MM.1S (cell line): Measurements from ENCODE around the gene CPLX4.

ENCODE experiments used
- DNase-seq: peaks from one replicate; pipeline ENCODE4 v3.0.0-alpha.2; 2015
- H2AFZ ChIP-seq: fragments of 300-600 bp; sonication (generic); 2 replicates; pipeline ENCODE4 v1.6.0; 2016; ENCODE audit warnings: antibody characterized with exemption, low read length
- H3F3A ChIP-seq: fragments of 300-600 bp; sonication (generic); 2 replicates; pipeline ENCODE4 v1.6.1; 2016; ENCODE audit warnings: mild to moderate bottlenecking, antibody characterized with exemption, low read length, moderate library complexity, mixed read lengths; ENCODE audit not compliant: insufficient read depth
- H3K27ac ChIP-seq: fragments of 300-600 bp; sonication (generic); 2 replicates; pipeline ENCODE4 v1.5.1; 2016; ENCODE audit warnings: mild to moderate bottlenecking, low read length
- H3K27me3 ChIP-seq: fragments of 300-600 bp; sonication (generic); replicated peaks from 2 replicates; pipeline ENCODE4 v1.6.0; 2016; ENCODE audit warnings: low read length; ENCODE audit not compliant: insufficient read depth
- H3K36me3 ChIP-seq: fragments of 300-600 bp; sonication (generic); replicated peaks from 2 replicates; pipeline ENCODE4 v1.6.1; 2016; ENCODE audit warnings: mild to moderate bottlenecking, low read length, mixed read lengths; ENCODE audit not compliant: insufficient read depth
- H3K4me1 ChIP-seq: fragments of 300-600 bp; sonication (generic); 2 replicates; pipeline ENCODE4 v1.6.1; 2016; ENCODE audit warnings: low read length, mixed read lengths
- H3K4me2 ChIP-seq: fragments of 300-600 bp; sonication (generic); 2 replicates; pipeline ENCODE4 v1.6.0; 2016; ENCODE audit warnings: low read depth, low read length
- H3K4me3 ChIP-seq: fragments of 300-600 bp; sonication (generic); 2 replicates; pipeline ENCODE4 v1.5.1; 2016; ENCODE audit warnings: low read length, mixed read lengths
- H3K79me2 ChIP-seq: fragments of 300-600 bp; sonication (generic); 2 replicates; pipeline ENCODE4 v1.6.1; 2016; ENCODE audit warnings: mixed run types, low read length, mixed read lengths
- H3K9ac ChIP-seq: fragments of 300-600 bp; sonication (generic); 2 replicates; pipeline ENCODE4 v1.6.1; 2016; ENCODE audit warnings: low read length, mixed read lengths
- H3K9me2 ChIP-seq: fragments of 300-600 bp; sonication (generic); replicated peaks from 2 replicates; pipeline ENCODE4 v1.6.1; 2016; ENCODE audit warnings: mild to moderate bottlenecking, low read length, mixed read lengths; ENCODE audit not compliant: insufficient read depth
- H3K9me3 ChIP-seq: fragments of 300-600 bp; sonication (generic); replicated peaks from 2 replicates; pipeline ENCODE4 v1.6.1; 2016; ENCODE audit warnings: mild to moderate bottlenecking, low read length, mixed read lengths; ENCODE audit not compliant: insufficient read depth
- H4K20me1 ChIP-seq: fragments of 300-600 bp; sonication (generic); 2 replicates; pipeline ENCODE4 v1.6.1; 2016; ENCODE audit warnings: mild to moderate bottlenecking, low read length, moderate library complexity, mixed read lengths; ENCODE audit not compliant: insufficient read depth
- EZH2 ChIP-seq: fragments of 300-600 bp; sonication (generic); optimal IDR thresholded peaks from 2 replicates; pipeline ENCODE3; 2017; ENCODE audit warnings: low read depth, mild to moderate bottlenecking, antibody characterized with exemption, low read length, mixed read lengths
- EZH2phosphoT487 ChIP-seq: fragments of 300-600 bp; sonication (generic); IDR thresholded peaks from 2 replicates; pipeline ENCODE4 v1.6.1; 2018; ENCODE audit warnings: antibody characterized with exemption, low read length
- TF ChIP-seq, protein P1 (sequence below): fragments of 300-600 bp; sonication (generic); IDR thresholded peaks from 2 replicates; pipeline ENCODE4 v1.5.1; 2016; ENCODE audit warnings: antibody characterized with exemption, low read length, mixed read lengths

CPLX4 gene

DNA sequence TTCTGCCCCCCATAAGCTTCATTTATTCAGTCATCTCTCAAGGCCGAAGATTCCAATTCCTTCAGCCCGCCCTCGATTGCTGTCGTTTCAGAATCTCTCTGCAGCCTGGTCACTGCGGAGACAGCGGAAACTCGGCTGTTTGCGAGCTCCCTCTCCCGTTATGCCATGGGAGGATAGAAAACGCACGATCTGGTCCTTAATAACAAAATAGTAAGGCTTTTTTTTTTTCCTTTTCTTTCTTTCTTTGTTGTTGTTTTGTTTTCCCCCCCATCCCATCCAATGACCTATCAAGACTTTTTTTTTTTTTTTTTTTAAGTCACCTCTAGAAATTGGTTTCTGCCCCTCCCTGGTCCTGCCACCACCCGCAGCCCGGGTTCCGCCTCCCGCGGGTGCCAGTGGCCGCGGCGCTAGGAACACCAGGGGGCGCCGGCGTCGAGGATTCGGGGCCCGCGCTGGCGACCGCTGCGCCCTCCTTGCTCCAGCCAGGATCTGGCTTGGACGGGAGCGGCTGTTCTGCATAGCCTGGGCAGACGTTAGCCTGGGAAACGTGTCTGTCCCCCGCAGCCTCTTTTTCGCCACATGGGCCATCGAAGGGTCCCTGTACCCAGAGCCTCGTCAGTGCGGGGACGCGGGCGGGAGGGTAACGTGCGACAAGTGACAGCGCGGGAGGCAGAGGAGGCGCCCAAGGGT, 10.1 kb downstream of the CPLX4 start:
- H3F3A ChIP-seq = no peaks in the 10 kb centered on the region
- no peaks in the 10 kb centered on the region for H3K9me2 ChIP-seq
- no peak overlapping the region for H3K27ac ChIP-seq
- peak overlapping the region; percentile 95 for H3K4me2 ChIP-seq
- peak overlapping the region; percentile 92 for H2AFZ ChIP-seq
- no peaks in the 10 kb centered on the region for H4K20me1 ChIP-seq
- H3K79me2 ChIP-seq = no peaks in the 10 kb centered on the region
- H3K36me3 ChIP-seq = no peaks in the 10 kb centered on the region
- H3K4me3 ChIP-seq = peak overlapping the region; percentile 52; the same call in 1 of the 2 replicates
- H3K9ac ChIP-seq = no peak overlapping the region
- no peaks in the 10 kb centered on the region for H3K4me1 ChIP-seq
- TF ChIP-seq EZH2phosphoT487 = no peak
- no peak for TF ChIP-seq EZH2
- TF ChIP-seq, protein P1, sequence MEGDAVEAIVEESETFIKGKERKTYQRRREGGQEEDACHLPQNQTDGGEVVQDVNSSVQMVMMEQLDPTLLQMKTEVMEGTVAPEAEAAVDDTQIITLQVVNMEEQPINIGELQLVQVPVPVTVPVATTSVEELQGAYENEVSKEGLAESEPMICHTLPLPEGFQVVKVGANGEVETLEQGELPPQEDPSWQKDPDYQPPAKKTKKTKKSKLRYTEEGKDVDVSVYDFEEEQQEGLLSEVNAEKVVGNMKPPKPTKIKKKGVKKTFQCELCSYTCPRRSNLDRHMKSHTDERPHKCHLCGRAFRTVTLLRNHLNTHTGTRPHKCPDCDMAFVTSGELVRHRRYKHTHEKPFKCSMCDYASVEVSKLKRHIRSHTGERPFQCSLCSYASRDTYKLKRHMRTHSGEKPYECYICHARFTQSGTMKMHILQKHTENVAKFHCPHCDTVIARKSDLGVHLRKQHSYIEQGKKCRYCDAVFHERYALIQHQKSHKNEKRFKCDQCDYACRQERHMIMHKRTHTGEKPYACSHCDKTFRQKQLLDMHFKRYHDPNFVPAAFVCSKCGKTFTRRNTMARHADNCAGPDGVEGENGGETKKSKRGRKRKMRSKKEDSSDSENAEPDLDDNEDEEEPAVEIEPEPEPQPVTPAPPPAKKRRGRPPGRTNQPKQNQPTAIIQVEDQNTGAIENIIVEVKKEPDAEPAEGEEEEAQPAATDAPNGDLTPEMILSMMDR = peak; percentile 82
- no peaks in the 10 kb centered on the region for H3K9me3 ChIP-seq
- peak; percentile 64 for DNase-seq
- no peaks in the 10 kb centered on the region for H3K27me3 ChIP-seq

DNA sequence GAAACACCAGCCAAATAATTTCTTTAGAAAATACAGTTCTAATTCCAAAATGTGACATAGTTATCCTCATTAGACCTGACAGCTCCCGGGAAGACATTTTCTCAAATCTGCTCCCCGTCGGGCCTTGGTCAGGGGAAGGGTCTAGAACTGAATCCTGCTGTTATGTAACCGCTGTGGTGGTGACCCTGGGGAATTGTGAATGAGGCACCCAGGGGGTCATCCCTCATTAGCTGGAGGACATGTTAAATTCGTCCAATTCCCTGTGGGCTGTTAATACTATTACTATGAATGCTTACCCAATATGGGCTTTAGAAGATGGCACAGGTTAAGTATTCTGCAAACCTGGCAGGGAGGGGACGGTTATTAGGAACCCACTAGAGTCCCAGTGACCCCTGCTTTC, 11.8 kb downstream of the CPLX4 start:
- H3K4me1 ChIP-seq = no peaks in the 10 kb centered on the region
- H3K9ac ChIP-seq = no peak overlapping the region
- no peaks in the 10 kb centered on the region for H3K36me3 ChIP-seq
- no peak overlapping the region for H3K27ac ChIP-seq
- H3K4me3 ChIP-seq = no peak overlapping the region
- no peaks in the 10 kb centered on the region for H3K9me2 ChIP-seq
- no peaks in the 10 kb centered on the region for H3F3A ChIP-seq
- no peaks in the 10 kb centered on the region for H3K27me3 ChIP-seq
- TF ChIP-seq, protein P1 = no peak
- TF ChIP-seq EZH2 (no peak), EZH2phosphoT487 (no peak)
- H3K9me3 ChIP-seq = no peaks in the 10 kb centered on the region
- no peaks in the 10 kb centered on the region for H4K20me1 ChIP-seq
- H3K79me2 ChIP-seq = no peaks in the 10 kb centered on the region
- no peak overlapping the region for H3K4me2 ChIP-seq
- no peak overlapping the region for H2AFZ ChIP-seq
- no peak for DNase-seq

DNA sequence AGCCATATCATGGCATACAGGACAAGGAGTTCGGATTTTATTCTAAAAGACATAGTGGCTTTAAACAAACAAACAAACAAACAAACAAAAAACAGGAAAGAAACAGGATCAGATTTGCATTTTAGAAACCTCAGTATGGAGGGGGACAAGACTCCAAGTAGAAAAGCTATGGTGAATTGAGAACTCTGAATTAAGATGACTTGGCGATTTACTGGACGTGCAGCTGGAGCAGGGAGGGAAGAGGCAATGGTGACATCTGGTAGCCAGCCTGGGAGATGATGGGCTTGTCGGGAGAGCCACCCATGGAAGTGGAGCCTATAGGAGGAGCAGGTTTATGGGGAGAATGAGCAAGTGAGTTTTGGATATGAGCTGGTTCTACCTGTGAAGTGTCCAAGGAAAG, 13.2 kb downstream of the CPLX4 start:
- Histone ChIP-seq H3K4me1 (no peaks in the 10 kb centered on the region), H3K4me3 (no peak overlapping the region), H3F3A (no peaks in the 10 kb centered on the region), H3K79me2 (no peaks in the 10 kb centered on the region), H3K9me2 (no peaks in the 10 kb centered on the region), H3K4me2 (no peak overlapping the region), H3K27ac (no peak overlapping the region), H3K36me3 (no peaks in the 10 kb centered on the region), H4K20me1 (no peaks in the 10 kb centered on the region), H2AFZ (no peak overlapping the region), H3K9ac (no peak overlapping the region), H3K27me3 (no peaks in the 10 kb centered on the region), H3K9me3 (no peaks in the 10 kb centered on the region)
- TF ChIP-seq EZH2 = no peak
- TF ChIP-seq, protein P1 = no peak
- TF ChIP-seq EZH2phosphoT487 = no peak
- no peak for DNase-seq
